K562 (cell line): ENCODE results near the gene PYGO2. TPM values are rescaled to one million over a fixed set of nuclear protein-coding genes. Genes with fewer than 3 reads are reported as not detected.

Experiments
- ARNT ChIP-seq, 2 experiments: fragments of 450-650 bp; IDR thresholded peaks; 2 replicates each; pipeline ENCODE4 v1.6.1; 2016; ENCODE audit warnings: mild to moderate bottlenecking in 1 of 2
- CEBPZ ChIP-seq: fragments of 150-350 bp; IDR thresholded peaks from 2 replicates; pipeline ENCODE4 v1.6.1; 2014; ENCODE audit warnings: low read depth, mild to moderate bottlenecking, low read length, borderline replicate concordance
- MGA ChIP-seq: fragments of 450-650 bp; IDR thresholded peaks from 2 replicates; pipeline ENCODE4 v1.6.1; 2016; ENCODE audit warnings: mild to moderate bottlenecking, moderate library complexity
- NKRF ChIP-seq: fragments of 450-650 bp; IDR thresholded peaks from 2 replicates; pipeline ENCODE4 v1.6.1; 2016; ENCODE audit warnings: borderline replicate concordance
- NR4A1 ChIP-seq, 2 experiments: fragments of 250-450 bp in 1 of 2; fragments of 450-650 bp in 1 of 2; sonication (Bioruptor Pico) in 1 of 2; IDR thresholded peaks; 2 replicates each; pipeline versions ENCODE4 v1.4.0 to v1.6.1; 2016 to 2020; ENCODE audit warnings: mild to moderate bottlenecking in 2 of 2, missing compliant biosample characterization in 1 of 2, missing genetic modification characterization in 1 of 2, moderate library complexity in 1 of 2
- TFE3 ChIP-seq: fragments of 450-650 bp; formaldehyde crosslinking; IDR thresholded peaks from 2 replicates; pipeline ENCODE4 v1.4.0; 2020; ENCODE audit warnings: mild to moderate bottlenecking, mixed read lengths
- polyA plus RNA-seq, 8 experiments: library from polyadenylated mRNA; depleted of rRNA in 4 of 8; stranded (reverse) in 5 of 8; unstranded in 3 of 8; fragments of >200 nt; fragmentation: Nextera tagmentation in 2 of 8; fragmentation: Illumina TruSeq in 1 of 8; extraction: Ambion mirVana in 2 of 8; extraction: Trizol in 1 of 8; gene quantifications; 2 replicates each; pipeline versions ENCODE4 v1.2.1 to v1.2.3, GENCODE V29; 2011 to 2014; ENCODE audit warnings: inconsistent platforms in 1 of 8, missing spikeins in 1 of 8
- total RNA-seq, 7 experiments: library from RNA; depleted of rRNA in 6 of 7; stranded (reverse); fragments of >200 nt in 6 of 7; fragmentation: Illumina TruSeq in 2 of 7; extraction: Trizol in 2 of 7; gene quantifications; 2 replicates each; pipeline versions ENCODE4 v1.2.1 to v1.2.3, GENCODE V29; 2011 to 2021; ENCODE audit warnings: low replicate concordance in 1 of 7

PYGO2 gene
- total and polyA plus RNA-seq, 9 of the 15 experiments (the other 6 are each of a cell fraction or from before 2014, with no cell fraction given) = 8.3 to 36.2 (median 18.2) TPM

- TF ChIP-seq CEBPZ (peak; percentile 75; the same call in 1 of the 2 replicates), ARNT (IDR thresholded peaks at IDR 0.05) (no peak; a peak in 1 of 4 replicates), NKRF (peak; percentile 99), TFE3 (no peak), MGA (peak; percentile 100), NR4A1 (CRISPR knock-in tag; IDR thresholded peaks at IDR 0.05) (peak; percentile 90; the same call in 1 of the 2 replicates), NR4A1 (tag; IDR thresholded peaks at IDR 0.05) (no peak)
These were observed 12.7 kb upstream of the PYGO2 start, which contains the start of gene CKS1B (continued) for GRCh38 chr1:154974102-154974807.
